Measurements from ENCODE around the gene P2RX1.
"Not testable (repeated sequence)": the region's sequence is repeated elsewhere in the genome, so short reads cannot be mapped to it uniquely, and the experiment has no call there.

P2RX1 gene

GRCh38 chr17:3954086-3954485, 37.8 kb upstream of the P2RX1 start:
- DNase-seq = no peak
- intact Hi-C loops (cut with DNase I) = no loop called here

- intact Hi-C loops (cut with DNase I) = no loop called here
- DNase-seq = no peak
Observed at GRCh38 chr17:3953542-3953941, 37.3 kb upstream of the P2RX1 start.

- intact Hi-C loops (cut with DNase I) = no loop called here
- DNase-seq = no peak
Observed at GRCh38 chr17:3952186-3952585, 35.9 kb upstream of the P2RX1 start.

- intact Hi-C loops (cut with DNase I) = no loop called here
Observed at GRCh38 chr17:3951420-3951819, 35.2 kb upstream of the P2RX1 start.

GRCh38 chr17:3951003-3951402, 34.7 kb upstream of the P2RX1 start:
- no peak for DNase-seq
- intact Hi-C loops (cut with DNase I) = no loop called here

More at GRCh38 chr17:3951420-3951819, 35.2 kb upstream of the P2RX1 start:
- DNase-seq = no peak

- no peak for DNase-seq
- intact Hi-C loops (cut with DNase I) = no loop called here
Observed at GRCh38 chr17:3950584-3950983, 34.3 kb upstream of the P2RX1 start.

- intact Hi-C loops (cut with DNase I) = no loop called here
- DNase-seq = no peak
Observed at GRCh38 chr17:3949418-3949817, 33.2 kb upstream of the P2RX1 start.

GRCh38 chr17:3948551-3948950, 32.3 kb upstream of the P2RX1 start:
- intact Hi-C loops (cut with DNase I); DNase-seq: not testable (repeated sequence)

- no peak for DNase-seq
- intact Hi-C loops (cut with DNase I) = no loop called here
Observed at GRCh38 chr17:3947318-3947810, 31.1 kb upstream of the P2RX1 start.

GRCh38 chr17:3946711-3947235, 30.5 kb upstream of the P2RX1 start:
- intact Hi-C loops (cut with DNase I) = no loop called here
- DNase-seq = no peak

- intact Hi-C loops (cut with DNase I) = no loop called here
- DNase-seq = peak in 38 of 42 donors; percentile 16 to 78 (median 56)
Observed at GRCh38 chr17:3944485-3945388, 28.5 kb upstream of the P2RX1 start.

- DNase-seq = no peak
- intact Hi-C loops (cut with DNase I) = no loop called here
Observed at GRCh38 chr17:3943240-3943891, 27.1 kb upstream of the P2RX1 start.

GRCh38 chr17:3940965-3941698, 24.9 kb upstream of the P2RX1 start:
- no peak for DNase-seq
- intact Hi-C loops (cut with DNase I) = no loop called here

GRCh38 chr17:3937359-3937758, 21.1 kb upstream of the P2RX1 start:
- intact Hi-C loops (cut with DNase I) = no loop called here
- DNase-seq = no peak

- DNase-seq = no peak
- intact Hi-C loops (cut with DNase I) = no loop called here
Observed at GRCh38 chr17:3935825-3936355, 19.6 kb upstream of the P2RX1 start.

GRCh38 chr17:3935140-3935542, 18.9 kb upstream of the P2RX1 start:
- intact Hi-C loops (cut with DNase I) = no loop called here
- DNase-seq = peak in 30 of 42 donors; percentile 13 to 57 (median 32)

GRCh38 chr17:3929764-3930163, 13.5 kb upstream of the P2RX1 start:
- no peak for DNase-seq
- intact Hi-C loops (cut with DNase I) = no loop called here

- intact Hi-C loops (cut with DNase I) = no loop called here
- no peak for DNase-seq
Observed at GRCh38 chr17:3929181-3929580, 12.9 kb upstream of the P2RX1 start.

- no peak for DNase-seq
- intact Hi-C loops (cut with DNase I) = no loop called here
Observed at GRCh38 chr17:3928406-3928805, 12.1 kb upstream of the P2RX1 start.
